ENCODE data around the gene LRP1B.

The LRP1B gene

GRCh38 chr2:140718999-140719398, 1411.8 kb downstream of the LRP1B start:
- no peaks in the 10 kb centered on the region for H4K20me1 ChIP-seq (ENCODE audit: insufficient read depth, low read length)
- no peak overlapping the region for H3K4me3 ChIP-seq (ENCODE audit: low read depth in 1 of 2, low read length in 2 of 2)
- H3K4me1 ChIP-seq (ENCODE audit: insufficient read depth, low read length) = no peaks in the 10 kb centered on the region
- no peaks in the 10 kb centered on the region for H3K27me3 ChIP-seq (ENCODE audit: insufficient read depth, low read length, poor library complexity)
- no peak overlapping the region for H3K4me2 ChIP-seq (ENCODE audit: insufficient read depth, low read length)
- TF ChIP-seq EZH2 (IDR thresholded peaks at IDR 0.05; ENCODE audit: borderline replicate concordance, low read depth, low read length, severe bottlenecking) (no peak), CTCF (IDR thresholded peaks at IDR 0.05; ENCODE audit: borderline replicate concordance, extremely low read depth, low read length, poor library complexity, severe bottlenecking) (no peak)
- no peaks in the 10 kb centered on the region for H3K79me2 ChIP-seq (ENCODE audit: insufficient read depth, low read length)
- H3K9me3 ChIP-seq (ENCODE audit: insufficient read depth, low read length, severe bottlenecking) = no peaks in the 10 kb centered on the region
- no peaks in the 10 kb centered on the region for H3K36me3 ChIP-seq (ENCODE audit: insufficient read depth, low read length)
- no peak for ATAC-seq (ENCODE audit: insufficient read depth, low read depth)
- H3K27ac ChIP-seq (ENCODE audit: low read length) = no peak overlapping the region
- no peak overlapping the region for H2AFZ ChIP-seq (ENCODE audit: low read depth, low read length)
- no peak for DNase-seq
- H3K9ac ChIP-seq (ENCODE audit: low read depth, low read length) = no peak overlapping the region

GRCh38 chr2:140717481-140717880, 1413.3 kb downstream of the LRP1B start:
- Histone ChIP-seq H3K36me3 (ENCODE audit: insufficient read depth, low read length) (no peaks in the 10 kb centered on the region), H3K27me3 (ENCODE audit: insufficient read depth, low read length, poor library complexity) (no peaks in the 10 kb centered on the region), H4K20me1 (ENCODE audit: insufficient read depth, low read length) (no peaks in the 10 kb centered on the region), H3K9ac (ENCODE audit: low read depth, low read length) (no peak overlapping the region), H3K27ac (ENCODE audit: low read length) (no peak overlapping the region), H3K79me2 (ENCODE audit: insufficient read depth, low read length) (no peaks in the 10 kb centered on the region), H3K4me3 (ENCODE audit: low read depth in 1 of 2, low read length in 2 of 2) (no peak overlapping the region), H3K9me3 (ENCODE audit: insufficient read depth, low read length, severe bottlenecking) (no peaks in the 10 kb centered on the region), H3K4me2 (ENCODE audit: insufficient read depth, low read length) (no peak overlapping the region), H2AFZ (ENCODE audit: low read depth, low read length) (no peak overlapping the region), H3K4me1 (ENCODE audit: insufficient read depth, low read length) (no peaks in the 10 kb centered on the region)
- DNase-seq (no peak), ATAC-seq (ENCODE audit: insufficient read depth, low read depth) (no peak)
- TF ChIP-seq CTCF (IDR thresholded peaks at IDR 0.05; ENCODE audit: borderline replicate concordance, extremely low read depth, low read length, poor library complexity, severe bottlenecking) (no peak), EZH2 (IDR thresholded peaks at IDR 0.05; ENCODE audit: borderline replicate concordance, low read depth, low read length, severe bottlenecking) (no peak)

GRCh38 chr2:140714586-140714985, 1416.2 kb downstream of the LRP1B start:
- Histone ChIP-seq H3K4me2 (ENCODE audit: insufficient read depth, low read length) (no peak overlapping the region), H3K27me3 (ENCODE audit: insufficient read depth, low read length, poor library complexity) (no peaks in the 10 kb centered on the region), H3K4me1 (ENCODE audit: insufficient read depth, low read length) (no peaks in the 10 kb centered on the region), H3K9ac (ENCODE audit: low read depth, low read length) (no peak overlapping the region), H3K36me3 (ENCODE audit: insufficient read depth, low read length) (no peaks in the 10 kb centered on the region), H3K27ac (ENCODE audit: low read length) (no peak overlapping the region), H2AFZ (ENCODE audit: low read depth, low read length) (no peak overlapping the region), H3K79me2 (ENCODE audit: insufficient read depth, low read length) (no peaks in the 10 kb centered on the region), H3K4me3 (ENCODE audit: low read depth in 1 of 2, low read length in 2 of 2) (no peak overlapping the region), H3K9me3 (ENCODE audit: insufficient read depth, low read length, severe bottlenecking) (no peaks in the 10 kb centered on the region), H4K20me1 (ENCODE audit: insufficient read depth, low read length) (no peaks in the 10 kb centered on the region)
- ATAC-seq (ENCODE audit: insufficient read depth, low read depth) (no peak), DNase-seq (no peak)
- TF ChIP-seq CTCF (IDR thresholded peaks at IDR 0.05; ENCODE audit: borderline replicate concordance, extremely low read depth, low read length, poor library complexity, severe bottlenecking) (no peak), EZH2 (IDR thresholded peaks at IDR 0.05; ENCODE audit: borderline replicate concordance, low read depth, low read length, severe bottlenecking) (no peak)

- DNase-seq (no peak), ATAC-seq (ENCODE audit: insufficient read depth, low read depth) (no peak)
- Histone ChIP-seq H3K4me1 (ENCODE audit: insufficient read depth, low read length) (no peaks in the 10 kb centered on the region), H3K79me2 (ENCODE audit: insufficient read depth, low read length) (no peaks in the 10 kb centered on the region), H3K9me3 (ENCODE audit: insufficient read depth, low read length, severe bottlenecking) (no peaks in the 10 kb centered on the region), H3K9ac (ENCODE audit: low read depth, low read length) (no peak overlapping the region), H3K27me3 (ENCODE audit: insufficient read depth, low read length, poor library complexity) (no peaks in the 10 kb centered on the region), H4K20me1 (ENCODE audit: insufficient read depth, low read length) (no peaks in the 10 kb centered on the region), H3K4me3 (ENCODE audit: low read depth in 1 of 2, low read length in 2 of 2) (no peak overlapping the region), H3K36me3 (ENCODE audit: insufficient read depth, low read length) (no peaks in the 10 kb centered on the region), H3K4me2 (ENCODE audit: insufficient read depth, low read length) (no peak overlapping the region), H2AFZ (ENCODE audit: low read depth, low read length) (no peak overlapping the region), H3K27ac (ENCODE audit: low read length) (no peak overlapping the region)
- no peak for TF ChIP-seq EZH2 (IDR thresholded peaks at IDR 0.05; ENCODE audit: borderline replicate concordance, low read depth, low read length, severe bottlenecking)
- TF ChIP-seq CTCF (IDR thresholded peaks at IDR 0.05; ENCODE audit: borderline replicate concordance, extremely low read depth, low read length, poor library complexity, severe bottlenecking) = no peak
Observed at GRCh38 chr2:140711867-140712266, 1418.9 kb downstream of the LRP1B start.

All from DND-41 (cell line).